HS-27A (cell line): Measurements from ENCODE around the gene SPINK13.
"Not testable (repeated sequence)": the region's sequence is repeated elsewhere in the genome, so short reads cannot be mapped to it uniquely, and the experiment has no call there.

Experiments used
- DNase-seq: peaks from one replicate; pipeline ENCODE4 v3.0.0-alpha.2; 2012; ENCODE audit warnings: low read depth, missing footprints

SPINK13 gene

DNA sequence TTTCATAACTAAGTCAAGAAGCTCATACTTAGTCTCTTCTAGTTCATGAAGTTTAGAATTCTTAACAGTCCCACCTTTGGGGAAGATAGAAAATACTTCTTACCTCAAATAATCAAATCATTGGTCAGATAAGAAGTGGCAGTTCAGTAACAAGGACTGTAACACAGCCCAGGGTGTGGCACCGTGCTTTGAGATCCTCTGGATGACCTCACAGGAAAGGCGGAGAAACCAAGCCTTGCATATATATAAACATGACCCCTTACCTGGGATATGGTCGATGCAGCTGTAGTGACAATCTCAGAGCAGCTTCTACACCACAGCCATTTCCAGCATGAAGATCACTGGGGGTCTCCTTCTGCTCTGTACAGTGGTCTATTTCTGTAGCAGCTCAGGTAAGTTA, 43.6 kb downstream of the SPINK13 start, which contains the start of gene SPINK7:
SPINK7 (plus strand) TSS at position 271 of the 400 bp plus-strand sequence; CDS start at position 332, 61 bp downstream.
- DNase-seq, result no peak

GRCh38 chr5:148314187-148314586, 45.6 kb downstream of the SPINK13 start:
- DNase-seq, result no peak

GRCh38 chr5:148314731-148315130, 46.1 kb downstream of the SPINK13 start:
- DNase-seq, result no peak

DNA sequence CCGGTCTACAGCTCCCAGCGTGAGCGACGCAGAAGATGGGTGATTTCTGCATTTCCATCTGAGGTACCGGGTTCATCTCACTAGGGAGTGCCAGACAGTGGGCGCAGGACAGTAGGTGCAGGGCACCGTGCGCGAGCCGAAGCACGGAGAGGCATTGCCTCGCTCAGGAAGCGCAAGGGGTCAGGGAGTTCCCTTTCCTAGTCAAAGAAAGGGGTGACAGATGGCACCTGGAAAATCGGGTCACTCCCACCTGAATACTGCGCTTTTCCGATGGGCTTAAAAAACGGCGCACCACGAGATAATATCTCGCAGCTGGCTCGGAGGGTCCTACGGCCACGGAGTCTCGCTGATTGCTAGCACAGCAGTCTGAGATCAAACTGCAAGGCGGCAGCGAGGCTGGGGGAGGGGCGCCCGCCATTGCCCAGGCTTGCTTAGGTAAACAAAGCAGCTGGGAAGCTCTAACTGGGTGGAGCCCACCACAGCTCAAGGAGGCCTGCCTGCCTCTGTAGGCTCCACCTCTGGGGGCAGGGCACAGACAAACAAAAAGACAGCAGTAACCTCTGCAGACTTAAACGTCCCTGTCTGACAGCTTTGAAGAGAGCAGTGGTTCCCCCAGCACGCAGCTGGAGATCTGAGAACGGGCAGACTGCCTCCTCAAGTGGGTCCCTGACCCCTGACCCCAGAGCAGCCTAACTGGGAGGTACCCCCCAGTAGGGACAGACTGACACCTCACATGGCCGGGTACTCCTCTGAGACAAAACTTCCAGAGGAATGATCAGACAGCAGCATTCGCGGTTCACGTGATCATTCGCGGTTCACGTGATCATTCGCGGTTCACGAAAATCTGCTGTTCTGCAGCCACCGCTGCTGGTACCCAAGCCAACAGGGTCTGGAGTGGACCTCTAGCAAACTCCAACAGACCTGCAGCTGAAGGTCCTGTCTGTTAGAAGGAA, 51.7 kb downstream of the SPINK13 start:
- not testable (repeated sequence) for DNase-seq

DNA sequence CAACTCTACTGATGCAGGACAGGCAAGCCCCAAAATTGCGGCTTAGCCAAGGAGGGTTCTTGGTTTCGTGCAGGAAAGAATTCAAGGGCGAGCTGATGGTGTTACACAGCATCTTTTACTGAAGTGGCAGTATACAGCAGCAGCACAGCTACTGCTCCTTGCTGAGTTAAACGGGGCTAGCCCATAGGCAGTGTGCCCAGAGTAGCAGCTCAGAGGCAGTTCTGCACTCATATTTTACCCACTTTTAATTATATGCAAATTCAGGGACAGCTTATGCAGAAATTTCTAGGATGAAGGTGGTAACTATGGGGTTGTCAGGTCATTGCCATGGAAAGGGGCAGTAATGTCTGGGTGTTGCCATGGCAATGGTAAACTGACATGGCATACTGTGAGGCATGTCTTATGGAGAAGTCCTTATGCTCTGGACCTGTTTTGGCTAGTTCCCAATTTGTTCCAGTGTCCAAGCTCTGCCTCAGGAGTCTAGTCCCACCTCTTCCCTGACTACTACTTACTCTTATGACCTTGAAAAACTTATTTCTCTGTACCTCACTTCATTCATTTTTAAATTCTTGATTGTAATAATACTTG, 64.8 kb downstream of the SPINK13 start:
- no peak for DNase-seq

DNA sequence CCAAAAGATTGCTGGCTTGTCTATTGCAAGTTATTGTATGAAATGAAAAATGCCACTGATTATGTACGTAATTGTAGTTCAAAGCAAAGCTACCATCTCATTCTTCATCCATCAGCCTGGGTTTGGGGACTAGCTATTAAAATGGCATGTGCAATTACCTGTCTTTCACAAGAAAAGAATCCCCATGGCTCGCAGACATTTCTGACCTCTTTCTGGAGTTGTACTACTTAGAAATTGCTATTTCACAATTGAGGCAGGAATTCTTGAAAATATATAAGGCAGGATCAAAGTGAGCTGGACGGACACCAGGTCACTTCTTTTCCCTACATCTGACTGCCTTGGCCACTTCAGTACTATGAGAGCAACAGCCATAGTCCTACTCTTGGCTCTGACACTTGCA, 66.7 kb downstream of the SPINK13 start, which contains the start of gene SPINK9:
SPINK9 (plus strand) TSS at position 301 of the 400 bp plus-strand sequence; CDS start at position 356, 55 bp downstream.
- no peak for DNase-seq
